Measurements from ENCODE around the gene CD209. TPM values are rescaled to one million over a fixed set of nuclear protein-coding genes. Genes with fewer than 3 reads are reported as not detected.

The CD209 gene
- total and polyA plus RNA-seq, 2 experiments from 2014 or later = not detected

DNA sequence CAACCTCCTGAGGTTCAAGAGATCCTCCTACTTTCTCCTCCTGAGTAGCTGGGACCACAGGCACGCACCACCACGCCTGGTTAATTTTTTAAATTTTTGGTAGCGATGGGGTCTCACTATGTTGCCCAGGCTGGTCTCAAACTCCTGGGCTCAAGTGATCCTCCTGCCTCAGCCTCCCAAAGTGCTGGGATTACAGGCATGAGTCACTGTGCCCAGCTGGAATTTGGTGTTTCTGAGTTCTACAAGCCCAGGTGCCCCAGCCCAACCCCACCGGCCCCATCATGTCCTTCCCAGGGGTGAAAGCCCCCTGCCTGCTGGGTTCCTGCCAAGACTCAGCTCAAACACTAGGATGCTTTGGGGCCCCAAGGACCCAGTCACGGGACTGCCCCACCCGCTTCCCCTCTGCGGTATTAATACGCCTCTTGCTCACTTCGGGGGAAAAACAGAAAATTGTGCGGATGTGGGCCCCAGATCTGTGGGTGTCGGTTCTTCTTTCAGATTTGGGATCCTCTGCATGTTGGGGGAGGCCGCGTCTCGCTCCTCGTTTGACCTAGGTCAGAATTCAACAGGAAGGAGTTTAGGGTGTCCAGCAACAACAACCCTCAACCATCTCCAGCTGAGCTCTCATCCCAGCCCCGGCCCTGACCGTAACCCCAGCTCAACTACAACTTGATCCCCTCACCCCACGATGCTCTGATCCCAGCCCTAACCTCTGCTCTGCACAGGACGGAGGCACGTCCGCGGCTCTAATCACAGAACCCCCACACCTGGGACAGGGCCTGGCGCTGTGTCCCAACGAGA is 41.7 kb downstream of the CD209 start:
- H3K4me1 ChIP-seq (ENCODE audit: insufficient read depth) = no peaks in the 10 kb centered on the region
- H2AFZ ChIP-seq = no peak overlapping the region
- TF ChIP-seq, protein P1, sequence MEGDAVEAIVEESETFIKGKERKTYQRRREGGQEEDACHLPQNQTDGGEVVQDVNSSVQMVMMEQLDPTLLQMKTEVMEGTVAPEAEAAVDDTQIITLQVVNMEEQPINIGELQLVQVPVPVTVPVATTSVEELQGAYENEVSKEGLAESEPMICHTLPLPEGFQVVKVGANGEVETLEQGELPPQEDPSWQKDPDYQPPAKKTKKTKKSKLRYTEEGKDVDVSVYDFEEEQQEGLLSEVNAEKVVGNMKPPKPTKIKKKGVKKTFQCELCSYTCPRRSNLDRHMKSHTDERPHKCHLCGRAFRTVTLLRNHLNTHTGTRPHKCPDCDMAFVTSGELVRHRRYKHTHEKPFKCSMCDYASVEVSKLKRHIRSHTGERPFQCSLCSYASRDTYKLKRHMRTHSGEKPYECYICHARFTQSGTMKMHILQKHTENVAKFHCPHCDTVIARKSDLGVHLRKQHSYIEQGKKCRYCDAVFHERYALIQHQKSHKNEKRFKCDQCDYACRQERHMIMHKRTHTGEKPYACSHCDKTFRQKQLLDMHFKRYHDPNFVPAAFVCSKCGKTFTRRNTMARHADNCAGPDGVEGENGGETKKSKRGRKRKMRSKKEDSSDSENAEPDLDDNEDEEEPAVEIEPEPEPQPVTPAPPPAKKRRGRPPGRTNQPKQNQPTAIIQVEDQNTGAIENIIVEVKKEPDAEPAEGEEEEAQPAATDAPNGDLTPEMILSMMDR (IDR thresholded peaks at IDR 0.05; ENCODE audit: poor library complexity) = no peak
- no peak for TF ChIP-seq EZH2 (IDR thresholded peaks at IDR 0.05; ENCODE audit: borderline replicate concordance)
- no peak for TF ChIP-seq EZH2phosphoT487 (IDR thresholded peaks at IDR 0.05; ENCODE audit: low read depth, severe bottlenecking, unreplicated experiment)
- H3K79me2 ChIP-seq = no peaks in the 10 kb centered on the region
- H3K4me2 ChIP-seq = no peak overlapping the region
- DNase-seq (ENCODE audit: low spot score) = no peak
- H3K4me3 ChIP-seq = no peak overlapping the region
- 89% methylated on average over 24 of the region's 24 CpGs for WGBS (ENCODE audit: low lambda C conversion rate, missing lambda C conversion rate)
- no peaks in the 10 kb centered on the region for H3K9me2 ChIP-seq (replicated peaks; ENCODE audit: insufficient read depth)
- H3K36me3 ChIP-seq (replicated peaks; ENCODE audit: insufficient read depth, low read depth) = no peaks in the 10 kb centered on the region
- no peaks in the 10 kb centered on the region for H3K9me3 ChIP-seq (ENCODE audit: low read depth)
- no peaks in the 10 kb centered on the region for H3K27me3 ChIP-seq
- no peaks in the 10 kb centered on the region for H4K20me1 ChIP-seq (ENCODE audit: insufficient read depth, poor library complexity, severe bottlenecking)
- no peak overlapping the region for H3K27ac ChIP-seq

DNA sequence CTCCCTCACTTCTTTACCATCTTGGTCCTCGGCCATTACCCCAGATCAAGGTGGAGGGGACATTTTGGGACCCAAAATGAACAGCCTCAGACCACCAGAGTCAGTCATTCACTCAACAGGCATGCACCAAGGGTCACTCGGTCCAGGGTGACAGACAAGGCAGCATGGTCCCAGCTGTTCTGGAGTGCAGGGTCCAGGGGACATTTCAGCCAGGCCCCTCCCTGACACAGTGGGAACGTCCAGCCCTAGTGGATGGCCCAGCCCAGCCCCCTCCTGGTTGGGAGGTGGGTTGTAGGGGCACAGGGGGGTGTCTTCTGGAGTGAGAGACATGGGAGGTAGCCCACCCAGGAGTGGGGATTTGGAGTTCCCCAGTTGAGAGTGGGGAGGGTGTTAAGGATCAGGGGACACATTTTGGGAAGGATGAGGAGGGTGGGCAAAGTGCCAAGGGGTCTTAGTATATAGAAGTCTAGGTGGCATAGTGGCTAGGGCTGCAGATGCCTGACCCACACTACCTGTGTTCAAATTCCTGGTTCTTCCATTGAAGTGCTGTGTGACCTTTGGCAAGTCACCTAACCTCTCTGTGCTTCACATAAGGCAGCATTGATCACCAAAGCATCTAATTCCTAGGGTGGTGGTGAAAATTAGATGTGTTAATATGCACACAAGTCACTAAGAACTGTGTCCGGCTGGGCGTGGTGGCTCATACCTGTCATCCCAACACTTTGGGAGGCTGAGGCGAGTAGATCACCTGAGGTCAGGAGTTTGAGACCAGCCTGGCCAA is 42.9 kb downstream of the CD209 start:
- TF ChIP-seq, protein P1 (IDR thresholded peaks at IDR 0.05; ENCODE audit: poor library complexity) = no peak
- no peak for TF ChIP-seq EZH2 (IDR thresholded peaks at IDR 0.05; ENCODE audit: borderline replicate concordance)
- TF ChIP-seq EZH2phosphoT487 (IDR thresholded peaks at IDR 0.05; ENCODE audit: low read depth, severe bottlenecking, unreplicated experiment) = no peak

DNA sequence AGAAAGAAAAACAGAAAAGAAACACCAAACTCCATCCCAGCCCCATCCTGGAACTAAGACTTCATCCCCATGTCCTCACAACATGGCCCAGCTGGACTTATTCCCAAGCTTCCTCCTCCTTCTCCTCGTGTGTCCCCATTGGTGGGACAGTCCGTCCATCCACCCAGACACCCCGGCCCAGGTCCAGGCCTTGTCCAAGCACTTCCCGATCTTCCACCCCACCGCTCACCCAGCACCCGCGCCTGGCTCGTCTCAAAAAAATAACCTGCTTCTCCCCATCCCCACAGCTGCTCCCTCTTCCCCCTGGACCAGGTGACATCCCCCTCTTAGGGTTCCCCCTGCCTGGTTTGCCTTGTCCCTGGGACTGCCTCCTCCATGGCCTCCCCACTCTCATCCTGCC is 44.0 kb downstream of the CD209 start:
- peaks cover 6% of the 10 kb centered on the region for H3K27me3 ChIP-seq
- H3K4me3 ChIP-seq = no peak overlapping the region
- no peak overlapping the region for H3K27ac ChIP-seq
- no peaks in the 10 kb centered on the region for H4K20me1 ChIP-seq (ENCODE audit: insufficient read depth, poor library complexity, severe bottlenecking)
- no peaks in the 10 kb centered on the region for H3K79me2 ChIP-seq
- TF ChIP-seq, protein P1 (IDR thresholded peaks at IDR 0.05; ENCODE audit: poor library complexity) = no peak
- TF ChIP-seq EZH2phosphoT487 (IDR thresholded peaks at IDR 0.05; ENCODE audit: low read depth, severe bottlenecking, unreplicated experiment) (no peak), EZH2 (IDR thresholded peaks at IDR 0.05; ENCODE audit: borderline replicate concordance) (no peak)
- no peaks in the 10 kb centered on the region for H3K9me3 ChIP-seq (ENCODE audit: low read depth)
- H3K4me2 ChIP-seq = no peak overlapping the region
- no peak for DNase-seq (ENCODE audit: low spot score)
- H2AFZ ChIP-seq = no peak overlapping the region
- no peaks in the 10 kb centered on the region for H3K36me3 ChIP-seq (replicated peaks; ENCODE audit: insufficient read depth, low read depth)
- no peaks in the 10 kb centered on the region for H3K9me2 ChIP-seq (replicated peaks; ENCODE audit: insufficient read depth)
- no peaks in the 10 kb centered on the region for H3K4me1 ChIP-seq (ENCODE audit: insufficient read depth)
- 82% methylated on average over 8 of the region's 8 CpGs for WGBS (ENCODE audit: low lambda C conversion rate, missing lambda C conversion rate)

More for the DNA sequence above, 42.9 kb downstream of the CD209 start:
- Histone ChIP-seq H3K4me1 (ENCODE audit: insufficient read depth) (no peaks in the 10 kb centered on the region), H3K79me2 (no peaks in the 10 kb centered on the region), H3K4me2 (no peak overlapping the region), H2AFZ (no peak overlapping the region), H3K36me3 (replicated peaks; ENCODE audit: insufficient read depth, low read depth) (no peaks in the 10 kb centered on the region), H3K9me3 (ENCODE audit: low read depth) (no peaks in the 10 kb centered on the region), H3K27me3 (peaks cover 4% of the 10 kb centered on the region), H3K9me2 (replicated peaks; ENCODE audit: insufficient read depth) (no peaks in the 10 kb centered on the region), H4K20me1 (ENCODE audit: insufficient read depth, poor library complexity, severe bottlenecking) (no peaks in the 10 kb centered on the region), H3K27ac (no peak overlapping the region), H3K4me3 (no peak overlapping the region)
- no peak for DNase-seq (ENCODE audit: low spot score)
- 85% methylated on average over 6 of the region's 6 CpGs for WGBS (ENCODE audit: low lambda C conversion rate, missing lambda C conversion rate)

Data from hepatocyte (in vitro differentiated cells).